ENCODE measurements around the gene STOM.
A peak's percentile ranks its signal among the peaks of the same experiment; 100 is the strongest.

Gene STOM

GRCh38 chr9:121303456-121304451 lies 66.3 kb downstream of the STOM start:
- Histone ChIP-seq H3K9ac (ENCODE audit: insufficient read length, low read depth) (no peak overlapping the region), H3K4me1 (ENCODE audit: insufficient read depth, insufficient read length) (peaks cover 8% of the 10 kb centered on the region), H3K27me3 (ENCODE audit: insufficient read depth, insufficient read length) (peaks cover 15% of the 10 kb centered on the region), H3K9me3 (ENCODE audit: insufficient read depth, low read length) (no peaks in the 10 kb centered on the region), H3K4me3 (ENCODE audit: insufficient read length, low read depth) (no peak overlapping the region), H3K36me3 (ENCODE audit: insufficient read depth, insufficient read length, low read length) (peaks cover 53% of the 10 kb centered on the region)
- no peak for TF ChIP-seq YY1 (IDR thresholded peaks at IDR 0.05; ENCODE audit: insufficient read depth, insufficient read length)
- TF ChIP-seq ZNF274 (IDR thresholded peaks at IDR 0.05; ENCODE audit: low read depth, low read length) = no peak
- TF ChIP-seq SUZ12 (IDR thresholded peaks at IDR 0.05; ENCODE audit: extremely low read depth, insufficient read depth, insufficient read length) = no peak
- DNase-seq (ENCODE audit: low read depth, low spot score) = no peak

DNA sequence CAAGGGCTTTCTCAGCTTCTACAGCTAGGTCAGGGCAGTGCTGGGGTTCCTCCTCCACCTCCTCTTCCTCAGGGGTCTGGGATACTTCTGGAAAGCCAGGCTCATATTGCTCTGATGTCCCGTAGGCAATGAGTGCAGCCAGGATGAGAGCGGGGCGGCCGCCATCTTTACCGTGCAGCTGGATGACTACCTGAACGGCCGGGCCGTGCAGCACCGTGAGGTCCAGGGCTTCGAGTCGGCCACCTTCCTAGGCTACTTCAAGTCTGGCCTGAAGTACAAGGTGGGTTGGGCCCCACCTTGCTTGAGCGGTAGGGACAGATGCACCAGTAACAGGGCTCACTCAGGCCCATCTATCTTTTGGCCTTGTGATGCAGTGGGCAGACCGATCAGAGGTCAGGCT lies 67.3 kb downstream of the STOM start:
- H3K4me1 ChIP-seq (ENCODE audit: insufficient read depth, insufficient read length) = peaks cover 8% of the 10 kb centered on the region
- no peak for DNase-seq (ENCODE audit: low read depth, low spot score)
- peaks cover 50% of the 10 kb centered on the region for H3K36me3 ChIP-seq (ENCODE audit: insufficient read depth, insufficient read length, low read length)
- H3K9ac ChIP-seq (ENCODE audit: insufficient read length, low read depth) = no peak overlapping the region
- H3K27me3 ChIP-seq (ENCODE audit: insufficient read depth, insufficient read length) = peaks cover 15% of the 10 kb centered on the region
- no peak for TF ChIP-seq ZNF274 (IDR thresholded peaks at IDR 0.05; ENCODE audit: low read depth, low read length)
- no peak for TF ChIP-seq SUZ12 (IDR thresholded peaks at IDR 0.05; ENCODE audit: extremely low read depth, insufficient read depth, insufficient read length)
- no peak for TF ChIP-seq YY1 (IDR thresholded peaks at IDR 0.05; ENCODE audit: insufficient read depth, insufficient read length)
- no peak overlapping the region for H3K4me3 ChIP-seq (ENCODE audit: insufficient read length, low read depth)
- no peaks in the 10 kb centered on the region for H3K9me3 ChIP-seq (ENCODE audit: insufficient read depth, low read length)

GRCh38 chr9:121302341-121302740 lies 67.7 kb downstream of the STOM start:
- peaks cover 45% of the 10 kb centered on the region for H3K36me3 ChIP-seq (ENCODE audit: insufficient read depth, insufficient read length, low read length)
- no peak overlapping the region for H3K9ac ChIP-seq (ENCODE audit: insufficient read length, low read depth)
- no peak for DNase-seq (ENCODE audit: low read depth, low spot score)
- no peaks in the 10 kb centered on the region for H3K9me3 ChIP-seq (ENCODE audit: insufficient read depth, low read length)
- no peak for TF ChIP-seq YY1 (IDR thresholded peaks at IDR 0.05; ENCODE audit: insufficient read depth, insufficient read length)
- TF ChIP-seq ZNF274 (IDR thresholded peaks at IDR 0.05; ENCODE audit: low read depth, low read length) = no peak
- TF ChIP-seq SUZ12 (IDR thresholded peaks at IDR 0.05; ENCODE audit: extremely low read depth, insufficient read depth, insufficient read length) = no peak
- no peak overlapping the region for H3K4me3 ChIP-seq (ENCODE audit: insufficient read length, low read depth)
- peaks cover 15% of the 10 kb centered on the region for H3K27me3 ChIP-seq (ENCODE audit: insufficient read depth, insufficient read length)
- H3K4me1 ChIP-seq (ENCODE audit: insufficient read depth, insufficient read length) = peaks cover 8% of the 10 kb centered on the region

GRCh38 chr9:121301881-121302286 lies 68.2 kb downstream of the STOM start:
- Histone ChIP-seq H3K27me3 (ENCODE audit: insufficient read depth, insufficient read length) (peaks cover 15% of the 10 kb centered on the region), H3K9ac (ENCODE audit: insufficient read length, low read depth) (peak overlapping the region; percentile 6), H3K4me1 (ENCODE audit: insufficient read depth, insufficient read length) (peaks cover 8% of the 10 kb centered on the region), H3K36me3 (ENCODE audit: insufficient read depth, insufficient read length, low read length) (peaks cover 43% of the 10 kb centered on the region), H3K9me3 (ENCODE audit: insufficient read depth, low read length) (no peaks in the 10 kb centered on the region), H3K4me3 (ENCODE audit: insufficient read length, low read depth) (no peak overlapping the region)
- DNase-seq (ENCODE audit: low read depth, low spot score) = no peak
- TF ChIP-seq YY1 (IDR thresholded peaks at IDR 0.05; ENCODE audit: insufficient read depth, insufficient read length) (no peak), SUZ12 (IDR thresholded peaks at IDR 0.05; ENCODE audit: extremely low read depth, insufficient read depth, insufficient read length) (no peak), ZNF274 (IDR thresholded peaks at IDR 0.05; ENCODE audit: low read depth, low read length) (no peak)

- no peak for DNase-seq (ENCODE audit: low read depth, low spot score)
- peak overlapping the region; percentile 66 for H3K9ac ChIP-seq (ENCODE audit: insufficient read length, low read depth)
- H3K36me3 ChIP-seq (ENCODE audit: insufficient read depth, insufficient read length, low read length) = peaks cover 39% of the 10 kb centered on the region
- peaks cover 15% of the 10 kb centered on the region for H3K27me3 ChIP-seq (ENCODE audit: insufficient read depth, insufficient read length)
- TF ChIP-seq SUZ12 (IDR thresholded peaks at IDR 0.05; ENCODE audit: extremely low read depth, insufficient read depth, insufficient read length) (no peak), ZNF274 (IDR thresholded peaks at IDR 0.05; ENCODE audit: low read depth, low read length) (no peak), YY1 (IDR thresholded peaks at IDR 0.05; ENCODE audit: insufficient read depth, insufficient read length) (no peak)
- H3K4me3 ChIP-seq (ENCODE audit: insufficient read length, low read depth) = peak overlapping the region; percentile 43
- no peaks in the 10 kb centered on the region for H3K9me3 ChIP-seq (ENCODE audit: insufficient read depth, low read length)
- H3K4me1 ChIP-seq (ENCODE audit: insufficient read depth, insufficient read length) = peaks cover 12% of the 10 kb centered on the region
Measured at GRCh38 chr9:121300283-121301119, 69.5 kb downstream of the STOM start.

DNA sequence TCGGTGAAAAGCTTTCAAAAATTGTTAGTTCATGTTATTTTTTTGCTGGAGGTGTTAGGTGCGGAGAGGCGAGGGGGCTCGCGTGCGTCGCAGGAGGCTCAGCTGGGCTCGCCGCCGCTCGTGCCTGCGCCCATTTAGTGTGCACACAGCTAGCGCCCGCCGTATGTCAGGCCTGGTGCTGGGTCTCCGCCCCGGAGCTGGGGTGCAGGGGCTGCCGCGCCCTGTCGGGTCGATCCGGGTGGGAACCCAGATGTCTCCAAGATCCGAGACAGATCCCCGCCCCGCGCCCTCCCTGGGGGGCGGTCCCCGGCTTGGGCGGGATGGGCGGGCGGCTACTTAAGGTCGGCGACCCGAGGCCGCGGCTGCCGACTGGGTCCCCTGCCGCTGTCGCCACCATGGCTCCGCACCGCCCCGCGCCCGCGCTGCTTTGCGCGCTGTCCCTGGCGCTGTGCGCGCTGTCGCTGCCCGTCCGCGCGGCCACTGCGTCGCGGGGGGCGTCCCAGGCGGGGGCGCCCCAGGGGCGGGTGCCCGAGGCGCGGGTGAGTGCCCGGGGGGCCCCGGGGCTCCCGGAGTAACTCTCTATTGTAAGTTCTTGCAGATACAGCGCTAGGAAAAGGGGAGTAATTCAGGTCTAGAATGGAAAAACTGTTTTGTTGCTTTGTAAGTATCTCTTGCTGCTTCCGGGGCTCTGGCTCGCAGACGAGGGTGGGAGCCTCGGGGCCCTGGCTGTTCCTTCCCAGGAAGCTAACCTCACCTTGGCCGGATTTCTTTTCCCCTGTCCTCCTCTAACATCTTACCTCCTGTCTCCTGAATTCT lies 70.4 kb downstream of the STOM start:
- peak overlapping the region; percentile 66 for H3K9ac ChIP-seq (ENCODE audit: insufficient read length, low read depth)
- H3K4me1 ChIP-seq (ENCODE audit: insufficient read depth, insufficient read length) = peaks cover 15% of the 10 kb centered on the region
- no peak for DNase-seq (ENCODE audit: low read depth, low spot score)
- no peak for TF ChIP-seq ZNF274 (IDR thresholded peaks at IDR 0.05; ENCODE audit: low read depth, low read length)
- TF ChIP-seq SUZ12 (IDR thresholded peaks at IDR 0.05; ENCODE audit: extremely low read depth, insufficient read depth, insufficient read length) = no peak
- no peak for TF ChIP-seq YY1 (IDR thresholded peaks at IDR 0.05; ENCODE audit: insufficient read depth, insufficient read length)
- H3K4me3 ChIP-seq (ENCODE audit: insufficient read length, low read depth) = peak overlapping the region; percentile 43
- no peaks in the 10 kb centered on the region for H3K9me3 ChIP-seq (ENCODE audit: insufficient read depth, low read length)
- H3K27me3 ChIP-seq (ENCODE audit: insufficient read depth, insufficient read length) = peaks cover 15% of the 10 kb centered on the region
- H3K36me3 ChIP-seq (ENCODE audit: insufficient read depth, insufficient read length, low read length) = peaks cover 34% of the 10 kb centered on the region

Measured in NT2/D1 (cell line).